HCT116 (cell line): ENCODE measurements around the gene SBF2. TPM values are rescaled to one million over a fixed set of nuclear protein-coding genes. Genes with fewer than 3 reads are reported as not detected.

Experiments
- CBX3 ChIP-seq: IDR thresholded peaks from 2 replicates; pipeline ENCODE4 v1.6.1; 2012; ENCODE audit warnings: low read depth
- CEBPB ChIP-seq: IDR thresholded peaks from 2 replicates; pipeline ENCODE4 v1.6.1; 2012; ENCODE audit warnings: low read depth
- ELF1 ChIP-seq: IDR thresholded peaks from 2 replicates; pipeline ENCODE4 v1.6.1; 2012; ENCODE audit warnings: low read depth, borderline replicate concordance
- JUND ChIP-seq: IDR thresholded peaks from 2 replicates; pipeline ENCODE4 v1.6.1; 2012
- REST ChIP-seq: IDR thresholded peaks from 2 replicates; pipeline ENCODE4 v1.6.1; 2012; ENCODE audit warnings: low read depth
- SRF ChIP-seq: IDR thresholded peaks from 2 replicates; pipeline ENCODE4 v1.6.1; 2012; ENCODE audit warnings: low read depth
- TCF7L2 ChIP-seq: IDR thresholded peaks from 2 replicates; pipeline ENCODE4 v1.7.0; 2011; ENCODE audit warnings: borderline replicate concordance, inconsistent platforms; ENCODE audit not compliant: insufficient read depth, insufficient read length; ENCODE audit errors: extremely low read depth
- total RNA-seq: library from RNA; stranded (reverse); gene quantifications from one replicate; pipeline ENCODE4 v1.2.1, GENCODE V29; 2021; ENCODE audit not compliant: unreplicated experiment
- TF ChIP-seq, protein P1 (sequence below): IDR thresholded peaks from 2 replicates; pipeline ENCODE4 v1.6.1; 2011; ENCODE audit warnings: mild to moderate bottlenecking, low read length, moderate library complexity; ENCODE audit not compliant: insufficient replicate concordance; ENCODE audit errors: extremely low read depth

Gene SBF2
- total RNA-seq, 1 experiment from 2014 or later: 35.0 TPM

DNA sequence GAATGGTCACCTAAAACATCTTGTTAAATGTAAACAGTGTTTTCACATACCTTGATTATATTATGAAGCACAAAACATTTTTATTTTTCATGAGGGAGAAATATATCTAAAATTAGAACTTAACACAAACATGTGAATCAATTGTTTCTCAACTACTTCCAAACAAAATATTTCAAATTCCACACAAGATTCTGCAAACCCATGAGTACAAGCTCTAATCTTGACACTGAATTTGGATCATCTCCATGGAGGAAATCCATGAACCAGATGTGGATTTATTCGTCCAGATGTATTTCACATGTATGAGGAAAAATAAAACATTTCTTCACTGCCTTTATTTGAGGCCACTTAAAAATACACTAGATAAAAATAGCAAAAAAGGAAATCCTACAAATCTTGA is 184.2 kb downstream of the SBF2 start (continued):
- TF ChIP-seq REST (no peak), CBX3 (no peak), CEBPB (no peak), TCF7L2 (no peak), ELF1 (no peak), SRF (no peak), JUND (no peak)
- TF ChIP-seq, protein P1, sequence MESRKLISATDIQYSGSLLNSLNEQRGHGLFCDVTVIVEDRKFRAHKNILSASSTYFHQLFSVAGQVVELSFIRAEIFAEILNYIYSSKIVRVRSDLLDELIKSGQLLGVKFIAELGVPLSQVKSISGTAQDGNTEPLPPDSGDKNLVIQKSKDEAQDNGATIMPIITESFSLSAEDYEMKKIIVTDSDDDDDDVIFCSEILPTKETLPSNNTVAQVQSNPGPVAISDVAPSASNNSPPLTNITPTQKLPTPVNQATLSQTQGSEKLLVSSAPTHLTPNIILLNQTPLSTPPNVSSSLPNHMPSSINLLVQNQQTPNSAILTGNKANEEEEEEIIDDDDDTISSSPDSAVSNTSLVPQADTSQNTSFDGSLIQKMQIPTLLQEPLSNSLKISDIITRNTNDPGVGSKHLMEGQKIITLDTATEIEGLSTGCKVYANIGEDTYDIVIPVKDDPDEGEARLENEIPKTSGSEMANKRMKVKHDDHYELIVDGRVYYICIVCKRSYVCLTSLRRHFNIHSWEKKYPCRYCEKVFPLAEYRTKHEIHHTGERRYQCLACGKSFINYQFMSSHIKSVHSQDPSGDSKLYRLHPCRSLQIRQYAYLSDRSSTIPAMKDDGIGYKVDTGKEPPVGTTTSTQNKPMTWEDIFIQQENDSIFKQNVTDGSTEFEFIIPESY: no peak
